ENCODE results near the gene INSIG1.

INSIG1 gene

DNA sequence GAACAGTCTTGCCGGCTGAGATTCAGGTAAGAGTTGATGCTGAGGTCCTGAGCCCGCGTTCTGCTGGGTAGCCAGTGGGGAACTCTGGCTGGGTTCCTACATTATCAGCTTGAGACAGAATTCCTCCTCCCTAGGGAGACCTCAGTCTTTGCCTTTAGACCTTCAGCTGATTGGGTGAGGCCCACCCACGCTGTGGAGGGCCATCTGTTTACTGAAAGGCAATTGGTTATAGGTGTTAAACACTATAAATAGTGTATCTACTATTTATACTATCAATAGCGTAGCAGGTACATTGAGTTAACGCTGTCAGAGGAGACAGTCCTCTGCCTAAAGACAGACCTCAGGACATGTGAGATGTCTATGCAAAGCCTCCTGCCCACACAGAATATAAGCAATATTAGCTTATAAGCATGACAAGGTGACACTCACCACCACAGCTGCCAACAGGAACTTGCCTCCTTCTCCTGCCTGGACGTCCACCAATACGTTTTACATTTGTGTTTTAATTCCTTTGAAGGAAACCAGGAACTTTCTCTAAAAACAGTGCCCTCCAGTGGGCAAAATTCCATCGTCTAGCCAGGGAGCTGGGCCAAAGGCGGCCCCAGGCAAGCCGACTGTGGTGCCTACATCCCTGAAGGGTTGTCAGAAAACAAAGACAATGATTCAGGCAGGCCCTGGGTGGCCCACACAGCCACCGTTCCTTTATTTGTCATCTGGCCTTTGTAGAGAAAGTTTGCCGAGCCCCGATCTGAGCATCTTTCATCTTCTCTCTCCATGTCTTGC, 58.8 kb downstream of the INSIG1 start:
- H3K36me3 ChIP-seq (ENCODE audit: insufficient read depth, low read length) = no peaks in the 10 kb centered on the region
- no peak overlapping the region for H3K4me3 ChIP-seq (ENCODE audit: low read length)
- H3K9me3 ChIP-seq (replicated peaks; ENCODE audit: low read length) = no peaks in the 10 kb centered on the region
- H3K4me2 ChIP-seq (ENCODE audit: low read length) = no peak overlapping the region
- H3K4me1 ChIP-seq (ENCODE audit: control insufficient read depth, insufficient read depth, low read length) = no peaks in the 10 kb centered on the region
- H3K9ac ChIP-seq (ENCODE audit: low read depth, low read length) = no peak overlapping the region
- peaks cover 68% of the 10 kb centered on the region for H3K27me3 ChIP-seq (ENCODE audit: control insufficient read depth, insufficient read depth, low read length)

DNA sequence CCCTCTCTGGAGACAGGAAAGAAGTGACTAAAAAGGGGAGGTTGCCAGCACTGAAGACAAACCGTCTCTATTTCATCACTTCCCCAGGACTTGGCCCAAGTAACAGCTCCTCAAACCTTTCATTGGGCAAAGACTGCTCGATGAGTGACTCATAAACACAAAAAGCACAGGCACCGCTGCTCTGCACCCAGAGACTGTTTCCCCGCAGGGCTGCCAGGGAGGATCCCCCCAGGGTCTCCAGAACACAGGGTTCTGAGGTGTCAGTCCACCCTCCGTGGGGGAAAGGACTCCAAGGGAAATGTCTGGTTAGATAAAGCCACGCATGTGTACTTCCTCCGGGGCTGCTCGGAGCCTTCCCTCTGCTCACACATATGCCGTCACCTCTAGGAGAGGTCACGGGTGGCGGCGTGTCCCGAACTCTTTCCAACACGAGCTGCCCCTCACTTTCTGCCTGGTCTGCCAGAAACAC, 59.9 kb downstream of the INSIG1 start:
- no peaks in the 10 kb centered on the region for H3K36me3 ChIP-seq (ENCODE audit: insufficient read depth, low read length)
- H3K9ac ChIP-seq (ENCODE audit: low read depth, low read length) = no peak overlapping the region
- H3K27me3 ChIP-seq (ENCODE audit: control insufficient read depth, insufficient read depth, low read length) = peaks cover 61% of the 10 kb centered on the region

DNA sequence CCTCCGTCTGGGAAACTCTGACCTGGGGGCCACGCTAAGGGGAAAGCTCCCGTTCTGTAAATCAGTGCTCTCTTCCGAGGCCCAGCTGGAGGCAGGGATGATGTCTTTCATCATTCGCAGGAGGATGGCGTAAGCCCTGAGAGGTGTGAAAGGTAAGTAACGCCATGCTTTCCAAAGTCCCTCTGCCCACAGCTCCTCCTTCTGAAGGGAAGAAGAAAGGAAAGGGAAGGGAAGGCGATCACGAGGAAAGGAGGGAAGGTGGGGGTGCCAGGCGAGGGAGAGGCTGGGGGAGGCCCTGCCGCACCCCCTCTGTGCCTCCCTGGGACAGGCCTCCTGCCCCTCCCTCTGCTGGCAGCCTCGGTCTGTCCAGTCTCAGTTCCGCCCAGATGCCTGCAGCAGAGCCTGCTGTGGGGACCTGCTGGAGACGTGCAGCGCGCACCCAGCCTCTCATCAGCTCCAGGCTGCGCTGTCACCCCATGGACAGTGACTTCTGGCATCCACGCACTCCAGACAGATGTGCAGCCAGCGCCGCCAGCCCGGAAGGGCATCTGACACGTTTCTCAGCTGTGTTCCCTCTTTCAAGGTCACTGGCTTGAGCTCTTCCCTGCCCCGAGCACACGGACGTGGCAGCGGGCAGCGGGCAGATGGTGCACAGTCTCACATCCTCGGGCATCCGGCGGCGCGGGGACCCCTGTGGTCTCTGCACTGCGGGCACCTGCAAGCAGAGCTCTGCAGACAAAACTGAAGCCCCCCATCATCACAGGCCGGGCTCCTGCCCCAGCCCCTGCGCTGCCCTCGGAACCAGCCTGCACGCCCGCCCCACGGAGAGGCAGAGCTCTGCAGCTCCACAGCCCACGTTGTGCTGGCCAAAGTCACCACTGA, 60.6 kb downstream of the INSIG1 start:
- no peak overlapping the region for H3K9ac ChIP-seq (ENCODE audit: low read depth, low read length)
- no peaks in the 10 kb centered on the region for H3K4me1 ChIP-seq (ENCODE audit: control insufficient read depth, insufficient read depth, low read length)
- H3K9me3 ChIP-seq (replicated peaks; ENCODE audit: low read length) = no peaks in the 10 kb centered on the region
- no peak overlapping the region for H3K4me3 ChIP-seq (ENCODE audit: low read length)
- no peaks in the 10 kb centered on the region for H3K36me3 ChIP-seq (ENCODE audit: insufficient read depth, low read length)
- no peak overlapping the region for H3K4me2 ChIP-seq (ENCODE audit: low read length)
- H3K27me3 ChIP-seq (ENCODE audit: control insufficient read depth, insufficient read depth, low read length) = peaks cover 61% of the 10 kb centered on the region

More for the DNA sequence above, 59.9 kb downstream of the INSIG1 start:
- Histone ChIP-seq H3K4me3 (ENCODE audit: low read length) (no peak overlapping the region), H3K9me3 (replicated peaks; ENCODE audit: low read length) (no peaks in the 10 kb centered on the region), H3K4me1 (ENCODE audit: control insufficient read depth, insufficient read depth, low read length) (no peaks in the 10 kb centered on the region), H3K4me2 (ENCODE audit: low read length) (no peak overlapping the region)

DNA sequence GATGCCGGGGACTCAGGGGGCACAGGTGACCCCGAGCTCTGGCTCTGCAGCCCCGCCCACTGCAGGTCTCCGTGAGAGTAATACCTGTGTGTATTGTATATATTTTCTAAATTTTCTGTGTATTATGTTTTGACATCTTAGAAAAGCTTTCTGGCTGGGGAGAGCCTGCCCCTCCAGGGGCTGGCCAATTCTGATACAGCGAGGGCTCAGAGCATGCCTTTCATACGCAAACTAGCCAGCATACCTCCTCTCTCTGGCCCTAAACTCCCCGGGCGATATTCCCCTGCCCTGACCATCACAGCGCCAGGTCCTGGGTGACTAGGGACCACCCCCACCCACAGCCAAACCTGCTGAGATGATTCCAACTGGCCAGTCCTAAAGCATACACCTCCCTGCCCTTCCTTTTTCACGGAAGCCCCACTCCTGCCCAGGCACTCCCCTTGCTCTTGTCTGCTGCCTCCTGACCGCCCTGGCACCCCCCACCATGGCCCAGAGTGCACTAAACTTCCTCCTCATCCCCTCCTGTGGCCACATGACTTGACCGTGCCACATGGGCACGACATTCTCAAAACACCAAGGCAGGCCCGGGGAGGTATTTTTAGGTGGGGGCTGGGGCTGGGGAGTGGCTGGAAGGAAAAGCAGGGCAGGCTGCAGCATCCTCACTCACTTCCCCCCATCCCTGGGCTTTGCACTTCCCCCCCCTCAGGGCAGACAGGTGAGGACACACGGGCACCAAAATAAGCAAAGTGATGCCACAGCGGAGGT, 61.5 kb downstream of the INSIG1 start:
- H3K36me3 ChIP-seq (ENCODE audit: insufficient read depth, low read length) = no peaks in the 10 kb centered on the region
- no peak overlapping the region for H3K9ac ChIP-seq (ENCODE audit: low read depth, low read length)
- H3K9me3 ChIP-seq (replicated peaks; ENCODE audit: low read length) = no peaks in the 10 kb centered on the region
- H3K27me3 ChIP-seq (ENCODE audit: control insufficient read depth, insufficient read depth, low read length) = peaks cover 66% of the 10 kb centered on the region
- H3K4me1 ChIP-seq (ENCODE audit: control insufficient read depth, insufficient read depth, low read length) = no peaks in the 10 kb centered on the region
- H3K4me2 ChIP-seq (ENCODE audit: low read length) = no peak overlapping the region
- no peak overlapping the region for H3K4me3 ChIP-seq (ENCODE audit: low read length)

All from skeletal muscle satellite cell (primary cell).